NT2/D1 (cell line): ENCODE measurements around the gene TALDO1.

Experiments used
- DNase-seq: peaks from one replicate; pipeline ENCODE4 v3.0.0-alpha.2; 2011; ENCODE audit warnings: low read depth, low spot score
- H3K27me3 ChIP-seq: 2 replicates; pipeline ENCODE4 v1.6.0; 2011; ENCODE audit warnings: mild to moderate bottlenecking; ENCODE audit not compliant: insufficient read length, insufficient read depth
- H3K36me3 ChIP-seq: 2 replicates; pipeline ENCODE4 v1.6.1; 2011; ENCODE audit warnings: mild to moderate bottlenecking, low read length, mixed read lengths; ENCODE audit not compliant: insufficient read depth, insufficient read length
- H3K4me1 ChIP-seq: 2 replicates; pipeline ENCODE4 v1.5.1; 2011; ENCODE audit not compliant: insufficient read depth, insufficient read length
- H3K4me3 ChIP-seq: 2 replicates; pipeline ENCODE4 v1.5.1; 2011; ENCODE audit warnings: low read depth; ENCODE audit not compliant: insufficient read length
- H3K9ac ChIP-seq: 2 replicates; pipeline ENCODE4 v1.6.0; 2011; ENCODE audit warnings: low read depth; ENCODE audit not compliant: insufficient read length
- H3K9me3 ChIP-seq: 2 replicates; pipeline ENCODE4 v1.5.1; 2011; ENCODE audit warnings: mild to moderate bottlenecking, low read length; ENCODE audit not compliant: insufficient read depth
- SUZ12 ChIP-seq: IDR thresholded peaks from 2 replicates; pipeline ENCODE4 v1.6.1; 2011; ENCODE audit not compliant: insufficient read length, insufficient read depth; ENCODE audit errors: extremely low read depth
- YY1 ChIP-seq: IDR thresholded peaks from 2 replicates; pipeline ENCODE4 v1.6.1; 2011; ENCODE audit not compliant: insufficient read length, insufficient read depth
- ZNF274 ChIP-seq: IDR thresholded peaks from 2 replicates; pipeline ENCODE4 v1.6.1; 2011; ENCODE audit warnings: mild to moderate bottlenecking, low read depth, low read length

Gene TALDO1

GRCh38 chr11:801097-801780 is 54.0 kb downstream of the TALDO1 start:
- Histone ChIP-seq H3K9ac (peak overlapping the region; percentile 32), H3K4me1 (peaks cover 32% of the 10 kb centered on the region), H3K9me3 (no peaks in the 10 kb centered on the region), H3K36me3 (peaks cover 52% of the 10 kb centered on the region), H3K27me3 (no peaks in the 10 kb centered on the region), H3K4me3 (no peak overlapping the region)
- DNase-seq, result no peak
- TF ChIP-seq YY1 (no peak), ZNF274 (no peak)

DNA sequence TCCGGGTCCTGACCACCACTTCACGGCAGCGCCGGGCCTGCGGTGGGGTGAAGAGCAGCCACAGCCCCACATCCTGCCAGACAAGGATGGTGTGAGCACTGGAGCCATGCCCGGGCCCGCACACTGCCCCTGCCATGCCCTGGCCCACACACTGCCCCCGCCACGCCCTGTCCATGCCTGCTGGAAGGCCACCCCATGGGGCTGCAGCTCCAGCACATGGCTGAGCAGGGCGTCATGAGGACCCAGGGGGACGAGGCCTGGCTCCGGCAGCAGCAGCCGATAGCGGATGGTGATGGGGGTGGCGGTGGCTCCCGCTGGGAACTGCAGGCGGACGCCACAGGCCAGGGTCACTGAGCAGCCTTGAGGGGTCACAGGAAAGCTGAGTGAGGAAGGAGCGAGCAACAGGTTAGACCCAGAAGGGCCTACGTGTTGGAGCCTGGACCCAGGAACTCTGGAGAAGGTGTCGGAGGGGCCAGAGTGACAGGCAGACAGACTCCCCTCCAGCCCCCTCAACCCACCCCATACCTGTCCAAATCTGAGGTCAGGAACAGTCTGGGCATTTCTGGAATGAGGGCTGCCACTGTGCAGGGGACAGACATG is 54.9 kb downstream of the TALDO1 start:
- Histone ChIP-seq H3K9me3 (no peaks in the 10 kb centered on the region), H3K9ac (peak overlapping the region; percentile 5), H3K4me3 (no peak overlapping the region), H3K36me3 (peaks cover 52% of the 10 kb centered on the region), H3K27me3 (no peaks in the 10 kb centered on the region), H3K4me1 (peaks cover 27% of the 10 kb centered on the region)
- no peak for DNase-seq
- no peak for TF ChIP-seq YY1
- no peak for TF ChIP-seq ZNF274
- TF ChIP-seq SUZ12, result no peak

- H3K36me3 ChIP-seq, result peaks cover 52% of the 10 kb centered on the region
- peaks cover 27% of the 10 kb centered on the region for H3K4me1 ChIP-seq
- TF ChIP-seq YY1 (no peak), ZNF274 (no peak)
- H3K27me3 ChIP-seq, result no peaks in the 10 kb centered on the region
- H3K9me3 ChIP-seq, result no peaks in the 10 kb centered on the region
- DNase-seq, result no peak
- peak overlapping the region; percentile 4 for H3K4me3 ChIP-seq
- H3K9ac ChIP-seq, result peak overlapping the region; percentile 96
Measured at GRCh38 chr11:802693-803466, 55.6 kb downstream of the TALDO1 start.

- H3K9ac ChIP-seq, result peak overlapping the region; percentile 96
- H3K27me3 ChIP-seq, result no peaks in the 10 kb centered on the region
- peaks cover 52% of the 10 kb centered on the region for H3K36me3 ChIP-seq
- no peak for DNase-seq
- H3K9me3 ChIP-seq, result no peaks in the 10 kb centered on the region
- H3K4me1 ChIP-seq, result peaks cover 26% of the 10 kb centered on the region
- peak overlapping the region; percentile 75 for H3K4me3 ChIP-seq
- TF ChIP-seq SUZ12 (no peak), YY1 (no peak), ZNF274 (no peak)
Measured at GRCh38 chr11:803467-803742, 56.1 kb downstream of the TALDO1 start.

- no peak for DNase-seq
- H3K9me3 ChIP-seq, result no peaks in the 10 kb centered on the region
- peak overlapping the region; percentile 96 for H3K9ac ChIP-seq
- H3K27me3 ChIP-seq, result no peaks in the 10 kb centered on the region
- no peak for TF ChIP-seq YY1
- no peak for TF ChIP-seq SUZ12
- TF ChIP-seq ZNF274, result no peak
- peaks cover 25% of the 10 kb centered on the region for H3K4me1 ChIP-seq
- H3K36me3 ChIP-seq, result peaks cover 50% of the 10 kb centered on the region
- peak overlapping the region; percentile 75 for H3K4me3 ChIP-seq
Measured at GRCh38 chr11:803770-804598, 56.7 kb downstream of the TALDO1 start.

DNA sequence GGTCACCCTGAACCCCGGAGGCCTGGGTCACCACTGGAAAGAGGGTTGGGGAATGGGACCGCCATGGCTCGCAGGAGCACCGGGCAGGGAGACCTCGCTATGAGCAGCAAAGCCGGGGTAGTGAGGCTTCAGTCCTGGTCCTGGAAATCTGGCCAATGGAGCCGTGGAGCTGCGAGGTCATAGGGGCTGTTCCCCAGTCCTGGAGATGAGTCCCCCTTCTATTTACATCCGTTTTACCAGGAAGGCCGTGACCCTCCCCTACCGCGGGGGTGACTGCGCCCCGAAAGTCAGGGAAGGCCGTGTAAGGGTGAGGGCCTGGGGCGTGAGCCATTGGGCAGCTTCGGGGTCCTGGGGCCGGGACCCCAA is 57.3 kb downstream of the TALDO1 start:
- H3K4me3 ChIP-seq, result peak overlapping the region; percentile 75
- peak overlapping the region; percentile 96 for H3K9ac ChIP-seq
- H3K9me3 ChIP-seq, result no peaks in the 10 kb centered on the region
- no peaks in the 10 kb centered on the region for H3K27me3 ChIP-seq
- peaks cover 21% of the 10 kb centered on the region for H3K4me1 ChIP-seq
- DNase-seq, result no peak
- TF ChIP-seq ZNF274 (no peak), SUZ12 (no peak), YY1 (no peak)
- H3K36me3 ChIP-seq, result peaks cover 44% of the 10 kb centered on the region
